T-helper 1 cell treated with Interleukin-12 subunit alpha and Interleukin-12 subunit beta and Interleukin-4 antibody, amounts not matched to agents 30 ng/mL and 1 ng/mL, for 36 hours (primary cell): ENCODE results near the gene ARFIP2. TPM values are rescaled to one million over a fixed set of nuclear protein-coding genes. Genes with fewer than 3 reads are reported as not detected.
"Not testable (repeated sequence)": the region's sequence is repeated elsewhere in the genome, so short reads cannot be mapped to it uniquely, and the experiment has no call there.

Experiments
- intact Hi-C: fragments of 100-400 bp; cut with micrococcal nuclease; formaldehyde crosslinking; loops from one replicate; pipeline ENCODE4 v1.15.1; 2024
- total RNA-seq: library from RNA; stranded (reverse); gene quantifications from 2 replicates; pipeline ENCODE4 v1.2.3, GENCODE V29; 2022

The ARFIP2 gene, protein sequence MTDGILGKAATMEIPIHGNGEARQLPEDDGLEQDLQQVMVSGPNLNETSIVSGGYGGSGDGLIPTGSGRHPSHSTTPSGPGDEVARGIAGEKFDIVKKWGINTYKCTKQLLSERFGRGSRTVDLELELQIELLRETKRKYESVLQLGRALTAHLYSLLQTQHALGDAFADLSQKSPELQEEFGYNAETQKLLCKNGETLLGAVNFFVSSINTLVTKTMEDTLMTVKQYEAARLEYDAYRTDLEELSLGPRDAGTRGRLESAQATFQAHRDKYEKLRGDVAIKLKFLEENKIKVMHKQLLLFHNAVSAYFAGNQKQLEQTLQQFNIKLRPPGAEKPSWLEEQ
- total RNA-seq: 44.7 and 49.3 TPM in 2 replicates

DNA sequence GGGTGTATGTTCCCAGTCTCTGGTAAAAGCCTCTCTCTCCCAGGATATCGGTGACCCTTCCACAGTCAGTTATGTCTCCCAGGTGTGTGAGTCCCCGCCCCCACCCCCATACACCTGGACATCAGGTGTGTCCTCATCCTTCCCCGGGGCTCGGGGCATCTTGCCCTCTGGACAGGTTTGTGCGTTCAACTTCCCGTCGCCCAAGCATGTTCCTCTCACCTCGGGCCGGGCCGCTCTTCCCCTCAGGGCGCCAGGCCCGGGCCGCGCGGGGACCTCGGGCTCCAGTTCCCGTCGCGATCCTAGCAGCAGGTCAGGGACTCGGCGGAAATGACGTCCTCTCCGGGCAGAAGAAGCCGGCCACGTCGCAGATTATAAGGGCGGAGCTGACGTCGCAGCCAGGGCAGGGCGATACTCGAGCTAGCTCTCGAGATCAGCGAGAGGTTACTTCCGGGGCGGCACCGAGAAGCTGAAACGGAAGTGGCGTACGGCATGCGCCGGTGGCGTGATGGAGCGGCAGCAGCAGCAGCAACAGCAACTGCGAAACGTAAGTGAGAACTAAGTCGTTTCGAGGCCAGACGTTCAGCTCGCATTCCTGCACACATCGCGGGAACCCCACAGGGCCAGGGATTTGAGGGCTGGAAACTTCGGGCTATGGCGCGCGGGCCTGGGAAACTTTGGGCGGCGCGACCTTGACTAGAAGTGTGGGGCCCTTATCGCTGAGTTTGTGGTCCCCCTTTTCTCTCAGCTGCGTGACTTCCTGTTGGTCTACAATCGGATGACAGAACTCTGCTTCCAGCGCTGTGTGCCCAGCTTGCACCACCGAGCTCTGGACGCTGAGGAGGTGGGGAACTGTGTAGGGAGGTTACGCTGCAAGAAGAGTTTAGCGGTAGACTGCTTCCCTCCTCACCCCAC is at the start of gene ARFIP2, which contains the start of gene TIMM10B:
Gene ARFIP2 (minus strand): TSS at position 320 of the 912 bp plus-strand sequence. CDS start 910 bp downstream, outside the sequence.
Gene TIMM10B (plus strand): TSS at position 490 of the 912 bp plus-strand sequence. CDS start 16 bp downstream, at position 506.
- intact Hi-C loops: loop anchor here (1.0 to 10.0 kb wide), 17 partner anchors 8 to 856 kb away; partner anchors contain the start of genes APBB1, CAVIN3, FHIP1B and ILK

GRCh38 chr11:6530848-6531247 is 49.7 kb upstream of the ARFIP2 start:
- intact Hi-C loops: loop anchor here (1.0 kb wide), 7 partner anchors 72 to 226 kb away; partner anchors contain the start of genes ILK, MRPL17, RRP8 and TAF10

DNA sequence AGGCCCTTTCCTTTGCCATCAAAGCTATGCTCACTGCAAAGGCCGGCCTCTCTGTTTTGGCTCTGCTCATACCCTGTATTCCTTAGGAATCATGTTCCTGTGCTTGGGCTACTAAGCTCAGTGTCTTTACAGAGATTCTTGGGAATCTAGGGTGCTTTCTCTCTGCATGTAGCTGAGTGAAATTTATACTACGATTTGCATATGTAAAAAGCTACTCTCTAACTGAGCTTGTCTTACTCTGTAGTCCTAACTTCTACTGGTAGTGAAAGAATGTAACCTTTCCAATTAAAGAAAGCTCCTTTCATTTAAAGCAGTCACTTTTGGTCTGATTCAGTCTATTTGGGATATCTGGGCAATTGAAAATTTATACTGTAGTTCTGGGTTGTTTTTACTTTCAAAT is 48.1 kb upstream of the ARFIP2 start:
- intact Hi-C loops: no loop called here

GRCh38 chr11:6526411-6527135 is 45.4 kb upstream of the ARFIP2 start:
- intact Hi-C loops: loop anchor here (2.0 kb wide), 1 partner anchor 46 kb away; the partner anchor contains the start of genes ARFIP2 and TIMM10B

GRCh38 chr11:6523253-6523652 is 42.1 kb upstream of the ARFIP2 start:
- intact Hi-C loops: no loop called here

- intact Hi-C loops: not testable (repeated sequence)
Observed at GRCh38 chr11:6521946-6522345, 40.8 kb upstream of the ARFIP2 start.

DNA sequence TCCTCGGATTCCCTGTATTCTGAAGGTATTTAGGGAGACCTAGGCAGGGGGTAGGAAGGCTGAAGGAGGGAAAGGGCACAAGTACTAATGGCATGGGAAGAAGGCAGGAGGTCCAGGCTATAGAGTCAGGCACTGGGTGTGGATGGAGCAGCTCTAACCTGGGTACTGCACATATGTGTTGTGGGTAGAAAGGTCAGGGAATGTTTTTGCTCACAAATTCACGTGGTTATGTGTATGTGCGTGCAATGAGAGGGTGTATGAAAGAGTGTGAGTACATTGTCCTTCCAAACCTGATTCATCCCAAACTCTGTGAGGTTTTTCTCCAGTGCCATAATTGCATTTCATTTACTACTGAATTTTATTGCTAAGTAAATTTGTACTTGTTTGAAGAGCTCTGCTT is 39.1 kb upstream of the ARFIP2 start:
- intact Hi-C loops: no loop called here

GRCh38 chr11:6516865-6517264 is 35.7 kb upstream of the ARFIP2 start:
- intact Hi-C loops: no loop called here

GRCh38 chr11:6505577-6506240 is 24.6 kb upstream of the ARFIP2 start:
- intact Hi-C loops: loop anchor here (1.0 to 2.0 kb wide), 3 partner anchors 23 to 126 kb away; no protein-coding TSS in a partner anchor

DNA sequence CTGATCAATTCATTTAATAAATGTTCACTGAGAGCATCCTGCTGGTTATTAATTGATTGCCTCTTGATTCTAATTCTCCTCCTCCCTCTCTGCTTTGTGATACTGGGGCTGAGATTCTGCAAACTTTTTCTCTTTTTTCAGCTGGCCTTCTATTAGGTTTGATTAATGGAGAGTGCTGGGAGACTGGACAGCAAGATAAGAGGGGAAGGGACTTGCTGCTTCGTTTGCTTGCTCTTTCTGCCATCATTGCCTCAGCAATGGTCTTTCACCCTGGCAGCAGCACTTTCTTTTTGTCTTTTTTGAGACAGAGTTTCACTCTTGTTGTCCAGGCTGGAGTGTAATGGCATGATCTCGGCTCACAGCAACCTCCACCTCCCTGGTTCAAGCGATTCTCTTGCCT is 23.0 kb upstream of the ARFIP2 start:
- intact Hi-C loops: loop anchor here (2.0 kb wide), 1 partner anchor 21 kb away; no protein-coding TSS in a partner anchor

- intact Hi-C loops: no loop called here
Observed at GRCh38 chr11:6502382-6502781, 21.3 kb upstream of the ARFIP2 start.

DNA sequence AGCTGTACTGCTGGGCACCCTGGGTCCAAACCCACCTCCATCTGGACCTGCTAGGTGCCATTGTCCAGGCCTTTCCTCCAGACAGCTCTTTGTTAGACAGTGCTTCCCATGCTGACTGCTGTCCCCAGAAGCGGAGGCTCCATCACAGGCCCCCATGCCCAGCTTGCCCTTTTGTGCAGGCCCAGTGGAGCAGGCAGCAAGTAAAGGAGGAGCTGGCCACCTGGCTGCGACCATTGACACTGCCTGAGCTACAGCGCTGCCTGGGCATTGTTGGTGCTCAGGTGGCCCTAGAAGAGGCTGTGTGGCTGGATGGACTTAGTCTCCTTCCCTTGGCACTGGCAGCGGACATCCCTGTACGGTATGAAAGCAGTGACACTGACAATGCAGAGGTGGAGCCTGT is 17.4 kb upstream of the ARFIP2 start:
- intact Hi-C loops: no loop called here

- intact Hi-C loops: no loop called here
Observed at GRCh38 chr11:6498121-6498520, 17.0 kb upstream of the ARFIP2 start.

DNA sequence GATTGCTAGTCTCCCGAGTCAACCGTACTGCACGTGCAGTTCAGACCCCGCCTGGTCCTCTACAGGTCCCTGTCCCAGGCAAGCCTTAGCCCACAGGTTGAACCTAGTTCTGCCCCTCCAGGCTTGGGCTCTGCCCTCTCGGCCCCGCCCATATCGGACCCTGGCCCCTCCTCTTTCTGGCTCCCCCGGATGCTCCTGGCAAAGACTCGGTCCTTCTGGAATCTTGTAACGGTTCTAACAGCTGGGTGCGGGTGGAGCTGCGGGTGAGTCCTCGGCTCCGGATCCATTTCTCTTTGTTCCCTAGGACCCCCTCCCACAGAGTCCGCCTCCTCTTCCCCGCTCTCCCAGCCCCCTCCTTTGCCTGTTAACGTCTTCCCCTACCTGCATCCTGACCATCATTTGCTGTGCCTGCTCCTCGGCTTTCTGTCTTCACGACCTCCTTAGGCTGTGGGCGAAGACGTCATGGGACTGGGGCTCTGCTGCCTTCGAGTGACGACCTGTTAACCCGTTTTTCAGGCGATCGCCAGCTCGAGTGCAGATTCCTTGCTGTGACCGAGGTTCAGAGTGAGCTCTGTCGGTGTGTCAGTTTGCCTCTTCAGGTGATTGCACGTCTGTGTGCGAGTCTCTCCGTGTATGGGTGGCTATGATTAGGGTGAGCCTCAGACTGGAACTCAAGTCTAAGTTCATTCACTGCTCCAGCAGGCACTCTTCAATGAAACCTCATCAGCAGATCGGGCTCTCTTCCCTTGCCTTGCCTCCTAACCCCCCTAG is 16.1 kb upstream of the ARFIP2 start, which contains the start of gene DNHD1:
Gene DNHD1 (plus strand): TSS at position 212 of the 771 bp plus-strand sequence. CDS start 936 bp downstream, outside the sequence.
- intact Hi-C loops: no loop called here

DNA sequence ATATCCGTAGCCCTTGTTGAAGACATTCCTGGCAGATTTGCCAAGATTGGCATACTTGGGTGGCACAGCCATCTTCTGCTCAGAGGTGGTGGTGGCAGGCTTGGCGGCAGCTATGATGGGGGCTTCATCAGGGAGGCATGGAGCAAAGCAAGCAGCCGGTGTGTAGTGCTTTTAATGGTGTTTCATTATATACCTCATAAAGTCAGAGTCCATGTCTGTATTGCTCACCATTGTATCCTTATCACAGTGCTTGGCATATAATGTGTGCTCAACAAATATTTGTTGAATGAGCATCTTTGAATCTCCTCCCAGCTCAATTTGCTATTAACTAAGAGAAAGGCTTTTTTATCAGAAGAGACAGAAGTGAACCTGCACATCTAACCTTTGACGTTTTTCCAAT is 8.2 kb upstream of the ARFIP2 start:
- intact Hi-C loops: loop anchor here (10.0 kb wide), 1 partner anchor 435 kb away; the partner anchor contains the start of genes OR2D3 and ZNF215

- intact Hi-C loops: loop anchor here (10.0 kb wide), 1 partner anchor 436 kb away; the partner anchor contains the start of genes OR2D3 and ZNF215
Observed at GRCh38 chr11:6488821-6489220, 7.7 kb upstream of the ARFIP2 start.

GRCh38 chr11:6488342-6488741 is 7.2 kb upstream of the ARFIP2 start:
- intact Hi-C loops: loop anchor here (10.0 kb wide), 1 partner anchor 436 kb away; the partner anchor contains the start of genes OR2D3 and ZNF215

DNA sequence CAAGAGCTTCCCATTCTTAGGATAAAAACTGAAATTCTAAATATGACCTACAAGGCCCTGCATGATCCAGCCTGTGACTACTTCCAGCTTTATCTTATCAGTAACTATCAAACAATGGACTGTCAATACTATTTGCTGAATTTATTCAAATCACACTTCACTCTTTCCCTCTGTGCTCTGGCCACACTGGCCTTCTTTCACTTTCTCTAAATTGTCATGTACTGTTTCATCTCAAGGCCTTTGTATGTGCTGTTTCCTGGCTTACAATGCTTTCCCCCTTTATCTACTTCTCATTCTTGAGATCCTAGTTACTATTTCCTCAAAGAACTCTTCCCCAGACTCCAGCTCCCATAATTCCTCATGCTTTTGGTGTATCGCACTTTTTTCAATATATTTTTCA is 5.8 kb upstream of the ARFIP2 start:
- intact Hi-C loops: loop anchor here (10.0 kb wide), 1 partner anchor 438 kb away; the partner anchor contains the start of genes OR2D3 and ZNF215

- intact Hi-C loops: loop anchor here (10.0 kb wide), 1 partner anchor 439 kb away; the partner anchor contains the start of genes OR2D3 and ZNF215
Observed at GRCh38 chr11:6486256-6486655, 5.1 kb upstream of the ARFIP2 start.
